ENCODE results near the gene SULT1A1.
"Not testable (repeated sequence)": the region's sequence is repeated elsewhere in the genome, so short reads cannot be mapped to it uniquely, and the experiment has no call there.

GRCh38 chr16:28566233-28566925, 43.5 kb downstream of the SULT1A1 start:
- not testable (repeated sequence) for TF ChIP-seq CTCF, POLR2A (IDR thresholded peaks at IDR 0.05)
